Breast epithelium (tissue), 3 donors: ENCODE results near the gene MYO1D.

Source experiments
- CTCF ChIP-seq, 3 donors: fragments of 450-650 bp; IDR thresholded peaks; one replicate each; pipeline ENCODE4 v1.5.1; 2016 to 2017; ENCODE audit warnings: antibody characterized with exemption in 3 of 3, mild to moderate bottlenecking in 3 of 3, moderate library complexity in 3 of 3
- POLR2A ChIP-seq: fragments of 450-650 bp; IDR thresholded peaks from one replicate; pipeline ENCODE4 v1.6.1; 2016; ENCODE audit warnings: antibody characterized with exemption, mild to moderate bottlenecking, moderate library complexity

GRCh38 chr17:32492648-32493289, 384.2 kb downstream of the MYO1D start:
- TF ChIP-seq CTCF (IDR thresholded peaks at IDR 0.05) (no peak), POLR2A (no peak)
